ENCODE data around the gene GALNT2. TPM values are rescaled to one million over a fixed set of nuclear protein-coding genes. Genes with fewer than 3 reads are reported as not detected.

Gene GALNT2
- total and polyA plus RNA-seq, 2 donors (not counting 1 experiment from before 2014, with no cell fraction given) = 19.0 to 184 TPM

DNA sequence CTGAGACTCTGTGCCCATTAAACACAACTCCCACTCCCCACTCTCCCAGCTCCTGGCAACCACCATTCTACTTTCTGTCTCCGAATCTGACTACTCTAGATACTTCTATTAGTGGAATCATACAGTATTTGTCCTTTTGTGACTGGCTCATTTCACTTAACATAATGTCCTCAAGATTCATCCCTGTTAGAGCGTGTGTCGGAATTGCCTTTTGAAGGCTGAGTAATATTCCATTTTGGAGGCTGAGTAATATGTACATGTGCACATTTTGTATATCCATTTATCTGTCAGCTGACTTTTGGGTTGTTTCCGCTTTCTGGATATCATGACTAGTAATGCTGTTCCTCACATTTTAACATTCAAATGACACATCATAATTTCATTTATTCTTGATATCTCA, 30.3 kb downstream of the GALNT2 start:
- Histone ChIP-seq H3K27ac (ENCODE audit: low read length in 2 of 2) (no peak overlapping the region), H3K27me3 (replicated peaks in 1 of 4; ENCODE audit: control extremely low read depth in 1 of 4, control insufficient read depth in 3 of 4, insufficient read depth in 4 of 4, low read length in 3 of 4) (no peaks in the 10 kb centered on the region), H3K4me1 (ENCODE audit: control insufficient read depth in 2 of 2, insufficient read depth in 2 of 2, low read length in 2 of 2) (peaks cover 4 to 5% of the 10 kb centered on the region in 2 donors), H2AFZ (ENCODE audit: insufficient read depth, low read depth, low read length, poor library complexity, severe bottlenecking) (no peak overlapping the region), H3K4me3 (ENCODE audit: control extremely low read depth in 1 of 5, extremely low read depth in 1 of 5, insufficient read depth in 1 of 5, low read depth in 2 of 5, low read length in 4 of 5) (no peak overlapping the region), H3K9ac (ENCODE audit: low read length) (no peak overlapping the region), H3K79me2 (ENCODE audit: control insufficient read depth, insufficient read depth, low read length) (peaks cover 94% of the 10 kb centered on the region), H4K20me1 (ENCODE audit: control insufficient read depth, insufficient read depth, low read length, poor library complexity, severe bottlenecking) (peaks cover 53% of the 10 kb centered on the region), H3K4me2 (replicated peaks; ENCODE audit: low read depth, low read length, poor library complexity, severe bottlenecking) (no peak overlapping the region), H3K36me3 (replicated peaks in 1 of 2; ENCODE audit: control extremely low read depth in 1 of 2, control insufficient read depth in 1 of 2, extremely low read depth in 1 of 2, insufficient read depth in 2 of 2, low read length in 1 of 2) (peaks cover 0 to 2% of the 10 kb centered on the region in 2 experiments), H3K9me3 (ENCODE audit: control extremely low read depth in 1 of 3, control insufficient read depth in 2 of 3, insufficient read depth in 1 of 3, low read length in 2 of 3) (no peaks in the 10 kb centered on the region)
- ATAC-seq (ENCODE audit: low read depth) = no peak
- TF ChIP-seq EZH2 (IDR thresholded peaks at IDR 0.05; ENCODE audit: borderline replicate concordance, insufficient read depth, low read depth, low read length, poor library complexity, severe bottlenecking) = no peak
- TF ChIP-seq, protein P1, sequence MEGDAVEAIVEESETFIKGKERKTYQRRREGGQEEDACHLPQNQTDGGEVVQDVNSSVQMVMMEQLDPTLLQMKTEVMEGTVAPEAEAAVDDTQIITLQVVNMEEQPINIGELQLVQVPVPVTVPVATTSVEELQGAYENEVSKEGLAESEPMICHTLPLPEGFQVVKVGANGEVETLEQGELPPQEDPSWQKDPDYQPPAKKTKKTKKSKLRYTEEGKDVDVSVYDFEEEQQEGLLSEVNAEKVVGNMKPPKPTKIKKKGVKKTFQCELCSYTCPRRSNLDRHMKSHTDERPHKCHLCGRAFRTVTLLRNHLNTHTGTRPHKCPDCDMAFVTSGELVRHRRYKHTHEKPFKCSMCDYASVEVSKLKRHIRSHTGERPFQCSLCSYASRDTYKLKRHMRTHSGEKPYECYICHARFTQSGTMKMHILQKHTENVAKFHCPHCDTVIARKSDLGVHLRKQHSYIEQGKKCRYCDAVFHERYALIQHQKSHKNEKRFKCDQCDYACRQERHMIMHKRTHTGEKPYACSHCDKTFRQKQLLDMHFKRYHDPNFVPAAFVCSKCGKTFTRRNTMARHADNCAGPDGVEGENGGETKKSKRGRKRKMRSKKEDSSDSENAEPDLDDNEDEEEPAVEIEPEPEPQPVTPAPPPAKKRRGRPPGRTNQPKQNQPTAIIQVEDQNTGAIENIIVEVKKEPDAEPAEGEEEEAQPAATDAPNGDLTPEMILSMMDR (IDR thresholded peaks at IDR 0.05) = no peak
- ChIA-PET POLR2A (no interaction called here), CTCF (no interaction called here)
- intact Hi-C loops (cut with micrococcal nuclease) = no loop called here
- peaks cover 33% of the 10 kb centered on the region for H3K4me1 Mint-ChIP-seq
- 83% methylated on average over 1 of the region's 4 CpGs for WGBS (ENCODE audit: insufficient coverage)
- no peaks in the 10 kb centered on the region for H3K9me3 Mint-ChIP-seq (ENCODE audit: insufficient read depth)
- H3K27ac Mint-ChIP-seq = no peak overlapping the region
- H3K4me3 Mint-ChIP-seq = no peak overlapping the region
- no peak for DNase-seq
- H3K27me3 Mint-ChIP-seq = no peaks in the 10 kb centered on the region

DNA sequence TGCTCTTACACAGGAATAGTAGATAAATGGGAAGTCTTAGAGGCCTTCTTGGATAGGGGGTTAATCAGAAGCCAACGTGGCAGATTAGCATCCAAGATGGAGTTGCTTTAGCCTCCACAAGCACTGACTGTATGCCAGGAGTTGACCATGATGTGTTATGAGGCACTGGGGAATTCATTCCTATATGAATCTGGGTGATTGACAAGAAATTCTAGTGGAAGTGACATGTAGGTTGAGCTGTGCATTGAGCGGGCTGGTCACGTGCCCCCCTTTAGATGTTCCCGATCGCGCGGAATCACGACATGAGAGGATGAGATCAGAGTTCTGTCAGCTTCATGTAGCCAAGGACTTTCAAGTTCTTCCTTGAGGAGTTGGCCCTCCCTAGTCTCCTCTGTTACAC, 31.7 kb downstream of the GALNT2 start:
- intact Hi-C loops (cut with micrococcal nuclease) = no loop called here
- Histone ChIP-seq H3K9me3 (ENCODE audit: control extremely low read depth in 1 of 3, control insufficient read depth in 2 of 3, insufficient read depth in 1 of 3, low read length in 2 of 3) (no peaks in the 10 kb centered on the region), H3K4me2 (replicated peaks; ENCODE audit: low read depth, low read length, poor library complexity, severe bottlenecking) (no peak overlapping the region), H3K4me1 (ENCODE audit: control insufficient read depth in 2 of 2, insufficient read depth in 2 of 2, low read length in 2 of 2) (peaks cover 10% of the 10 kb centered on the region in 2 donors), H4K20me1 (ENCODE audit: control insufficient read depth, insufficient read depth, low read length, poor library complexity, severe bottlenecking) (peaks cover 54% of the 10 kb centered on the region), H3K27ac (ENCODE audit: low read length in 2 of 2) (no peak overlapping the region), H3K36me3 (replicated peaks in 1 of 2; ENCODE audit: control extremely low read depth in 1 of 2, control insufficient read depth in 1 of 2, extremely low read depth in 1 of 2, insufficient read depth in 2 of 2, low read length in 1 of 2) (peaks cover 0 to 2% of the 10 kb centered on the region in 2 experiments), H3K79me2 (ENCODE audit: control insufficient read depth, insufficient read depth, low read length) (peaks cover 86% of the 10 kb centered on the region), H3K4me3 (ENCODE audit: control extremely low read depth in 1 of 5, extremely low read depth in 1 of 5, insufficient read depth in 1 of 5, low read depth in 2 of 5, low read length in 4 of 5) (no peak overlapping the region), H2AFZ (ENCODE audit: insufficient read depth, low read depth, low read length, poor library complexity, severe bottlenecking) (no peak overlapping the region), H3K9ac (ENCODE audit: low read length) (no peak overlapping the region), H3K27me3 (replicated peaks in 1 of 4; ENCODE audit: control extremely low read depth in 1 of 4, control insufficient read depth in 3 of 4, insufficient read depth in 4 of 4, low read length in 3 of 4) (no peaks in the 10 kb centered on the region)
- CTCF ChIA-PET = no interaction called here
- ATAC-seq (ENCODE audit: low read depth) = no peak
- WGBS (ENCODE audit: insufficient coverage) = 99% methylated on average over 8 of the region's 8 CpGs
- POLR2A ChIA-PET = no interaction called here
- no peak for TF ChIP-seq EZH2 (IDR thresholded peaks at IDR 0.05; ENCODE audit: borderline replicate concordance, insufficient read depth, low read depth, low read length, poor library complexity, severe bottlenecking)
- TF ChIP-seq, protein P1 (IDR thresholded peaks at IDR 0.05) = no peak
- Mint-ChIP-seq H3K27me3 (no peaks in the 10 kb centered on the region), H3K4me3 (no peak overlapping the region), H3K4me1 (peaks cover 46% of the 10 kb centered on the region), H3K9me3 (ENCODE audit: insufficient read depth) (no peaks in the 10 kb centered on the region), H3K27ac (no peak overlapping the region)
- DNase-seq = no peak
